Limb (tissue), 2 donors: ENCODE results near the gene C12orf57.

Source experiments
- DNase-seq, 2 donors: peaks; one replicate each; pipeline ENCODE4 v3.0.0-alpha.2; 2016; ENCODE audit errors: extremely low spot score in 2 of 2

C12orf57 gene

GRCh38 chr12:6952121-6952862, 8.5 kb downstream of the C12orf57 start:
- DNase-seq = no peak

GRCh38 chr12:6952863-6953441, 9.1 kb downstream of the C12orf57 start:
- no peak for DNase-seq

GRCh38 chr12:6953442-6954315, 9.9 kb downstream of the C12orf57 start:
- peak; percentile 67 to 78 for DNase-seq

GRCh38 chr12:6954316-6955107, 10.7 kb downstream of the C12orf57 start:
- DNase-seq = no peak

GRCh38 chr12:6955108-6956020, 11.5 kb downstream of the C12orf57 start:
- no peak for DNase-seq

- DNase-seq = no peak
Observed at GRCh38 chr12:6956021-6956727, 12.4 kb downstream of the C12orf57 start.

- no peak for DNase-seq
Observed at GRCh38 chr12:6957151-6957701, 13.4 kb downstream of the C12orf57 start.

- no peak for DNase-seq
Observed at GRCh38 chr12:6957741-6958608, 14.2 kb downstream of the C12orf57 start.

- no peak for DNase-seq
Observed at GRCh38 chr12:6958609-6959057, 14.8 kb downstream of the C12orf57 start.

- DNase-seq = no peak
Observed at GRCh38 chr12:6959058-6959804, 15.4 kb downstream of the C12orf57 start.

GRCh38 chr12:6959805-6960592, 16.2 kb downstream of the C12orf57 start:
- DNase-seq = peak in 1 of 2 donors; percentile 16

GRCh38 chr12:6960593-6961277, 16.9 kb downstream of the C12orf57 start:
- DNase-seq = peak in 1 of 2 donors; percentile 22

GRCh38 chr12:6961278-6961694, 17.5 kb downstream of the C12orf57 start:
- DNase-seq = peak in 1 of 2 donors; percentile 24

GRCh38 chr12:6961695-6962284, 18.0 kb downstream of the C12orf57 start:
- peak in 1 of 2 donors; percentile 65 for DNase-seq

GRCh38 chr12:6962285-6963015, 18.6 kb downstream of the C12orf57 start:
- peak in 1 of 2 donors; percentile 45 for DNase-seq
